IMR-90 (cell line): ENCODE data around the gene EPS8. TPM values are rescaled to one million over a fixed set of nuclear protein-coding genes. Genes with fewer than 3 reads are reported as not detected.

Source experiments
- ATAC-seq: fragments of 200-7000 bp; cut with Tn5 transposase; 2 replicates; pipeline ENCODE4 v1.9.1; 2020; ENCODE audit warnings: low read depth, mild to moderate bottlenecking, moderate library complexity
- BruUV-seq: library from RNA; stranded (reverse); fragments of 400-500 nt; replicated peaks from 2 replicates; lab custom pipeline; 2021; lab: Mats Ljungman, UMichigan
- CTCF ChIA-PET: fragments of 300-600 bp; formaldehyde crosslinking; extraction: SDS; loops from one replicate; lab custom pipeline; 2021; ENCODE audit warnings: antibody characterized with exemption; lab: Yijun Ruan, JAX
- POLR2A ChIA-PET: fragments of 300-600 bp; sonication (Branson Sonifier 250); formaldehyde crosslinking; loops from one replicate; lab custom pipeline; 2022; ENCODE audit warnings: antibody characterized with exemption; ENCODE audit not compliant: unreplicated experiment; lab: Charles Lee
- DNase-seq: peaks from one replicate; pipeline ENCODE4 v3.0.0; 2013
- H2AFZ ChIP-seq: replicated peaks from 2 replicates; pipeline ENCODE3; 2013; ENCODE audit warnings: low read length, mild to moderate bottlenecking; ENCODE audit not compliant: poor library complexity
- H2AK5ac ChIP-seq: 2 replicates; pipeline ENCODE4 v1.6.1; 2013; ENCODE audit warnings: low read depth, low read length, inconsistent platforms
- H2AK9ac ChIP-seq: replicated peaks from 2 replicates; pipeline ENCODE3; 2013; ENCODE audit warnings: mild to moderate bottlenecking, low read depth, low read length, moderate library complexity; ENCODE audit not compliant: poor library complexity
- H2BK120ac ChIP-seq: 2 replicates; pipeline ENCODE4 v1.6.1; 2013; ENCODE audit warnings: low read depth, low read length, inconsistent platforms
- H2BK15ac ChIP-seq: 3 replicates; pipeline ENCODE4 v1.6.1; 2013; ENCODE audit warnings: low read depth, low read length, inconsistent platforms
- H2BK20ac ChIP-seq: 2 replicates; pipeline ENCODE4 v1.6.1; 2013; ENCODE audit warnings: low read depth, mild to moderate bottlenecking, inconsistent platforms, low read length, moderate library complexity
- H2BK5ac ChIP-seq: 2 replicates; pipeline ENCODE4 v1.6.1; 2013; ENCODE audit warnings: mild to moderate bottlenecking, low read depth, low read length, inconsistent platforms; ENCODE audit not compliant: poor library complexity, severe bottlenecking
- H3K14ac ChIP-seq: replicated peaks from 2 replicates; pipeline ENCODE4 v1.6.1; 2013; ENCODE audit warnings: low read depth, low read length, inconsistent platforms
- H3K18ac ChIP-seq: 2 replicates; pipeline ENCODE4 v1.6.1; 2013; ENCODE audit warnings: low read depth, low read length, control low read depth
- H3K23ac ChIP-seq: 2 replicates; pipeline ENCODE4 v1.6.1; 2013; ENCODE audit warnings: low read depth, low read length, inconsistent platforms
- H3K27ac ChIP-seq: 2 replicates; pipeline ENCODE4 v1.5.1; 2013; ENCODE audit warnings: mild to moderate bottlenecking, control low read depth, low read length; ENCODE audit not compliant: insufficient read depth
- H3K27me3 ChIP-seq: 2 replicates; pipeline ENCODE4 v1.6.1; 2013; ENCODE audit warnings: low read length; ENCODE audit not compliant: control insufficient read depth, insufficient read depth
- H3K36me3 ChIP-seq: 2 replicates; pipeline ENCODE4 v1.6.1; 2013; ENCODE audit warnings: low read length, mixed read lengths; ENCODE audit not compliant: control insufficient read depth, insufficient read depth
- H3K4ac ChIP-seq: 2 replicates; pipeline ENCODE4 v1.6.1; 2013; ENCODE audit warnings: low read depth, low read length, inconsistent platforms
- H3K4me1 ChIP-seq: 2 replicates; pipeline ENCODE4 v1.6.1; 2013; ENCODE audit warnings: low read length, mixed read lengths; ENCODE audit not compliant: control insufficient read depth, insufficient read depth
- H3K4me2 ChIP-seq: 2 replicates; pipeline ENCODE4 v1.6.1; 2013; ENCODE audit warnings: low read depth, mild to moderate bottlenecking, control low read depth, low read length, moderate library complexity
- H3K4me3 ChIP-seq: 2 replicates; pipeline ENCODE4 v1.5.1; 2013; ENCODE audit warnings: low read depth, mild to moderate bottlenecking, control low read depth, low read length, moderate library complexity; ENCODE audit not compliant: insufficient read depth
- H3K56ac ChIP-seq: 2 replicates; pipeline ENCODE4 v1.6.1; 2013; ENCODE audit warnings: low read length, inconsistent platforms; ENCODE audit not compliant: insufficient read depth; ENCODE audit errors: extremely low read depth
- H3K79me1 ChIP-seq, 2 experiments: 2 replicates each; pipeline ENCODE4 v1.6.1; 2013; ENCODE audit warnings: low read length in 2 of 2, inconsistent platforms in 1 of 2, low read depth in 1 of 2
- H3K9ac ChIP-seq: 2 replicates; pipeline ENCODE4 v1.6.1; 2013; ENCODE audit warnings: low read depth, low read length, control low read depth
- H3K9me1 ChIP-seq: 2 replicates; pipeline ENCODE4 v1.6.1; 2013; ENCODE audit warnings: low read length, inconsistent platforms; ENCODE audit not compliant: insufficient read depth
- H3K9me3 ChIP-seq: 2 replicates; pipeline ENCODE4 v1.6.1; 2013; ENCODE audit warnings: low read length; ENCODE audit not compliant: control insufficient read depth, insufficient read depth
- H4K20me1 ChIP-seq: 2 replicates; pipeline ENCODE4 v1.6.1; 2013; ENCODE audit warnings: low read length, inconsistent platforms; ENCODE audit not compliant: insufficient read depth
- H4K5ac ChIP-seq: 2 replicates; pipeline ENCODE4 v1.6.1; 2013; ENCODE audit warnings: mild to moderate bottlenecking, low read depth, low read length, control low read depth
- H4K8ac ChIP-seq, 2 experiments: 2 replicates each; pipeline ENCODE4 v1.6.1; 2013; ENCODE audit warnings: low read depth in 2 of 2, low read length in 2 of 2, control low read depth in 1 of 2, inconsistent platforms in 1 of 2
- H4K91ac ChIP-seq: 2 replicates; pipeline ENCODE4 v1.6.1; 2013; ENCODE audit warnings: low read depth, low read length, inconsistent platforms; ENCODE audit not compliant: insufficient read depth
- BHLHE40 ChIP-seq: fragments of 150-350 bp; IDR thresholded peaks from 2 replicates; pipeline ENCODE4 v1.6.1; 2016; ENCODE audit warnings: mild to moderate bottlenecking, low read depth, low read length
- CEBPB ChIP-seq: IDR thresholded peaks from 2 replicates; pipeline ENCODE4 v1.6.1; 2012; ENCODE audit warnings: low read depth, low read length, improper control_type of control experiment
- CHD1 ChIP-seq: IDR thresholded peaks from 2 replicates; pipeline ENCODE4 v1.6.1; 2012; ENCODE audit warnings: low read depth, low read length, improper control_type of control experiment
- CTCF ChIP-seq: conservative IDR thresholded peaks from 2 replicates; pipeline ENCODE4 v1.5.1; 2012; ENCODE audit warnings: mild to moderate bottlenecking, low read depth, low read length, improper control_type of control experiment
- FOS ChIP-seq: fragments of 150-350 bp; IDR thresholded peaks from 2 replicates; pipeline ENCODE4 v1.6.1; 2016; ENCODE audit warnings: low read depth, low read length
- MAFK ChIP-seq: IDR thresholded peaks from 2 replicates; pipeline ENCODE4 v1.6.1; 2012; ENCODE audit warnings: low read depth, low read length, improper control_type of control experiment
- MAZ ChIP-seq: IDR thresholded peaks from 2 replicates; pipeline ENCODE4 v1.6.1; 2012; ENCODE audit warnings: low read depth, mild to moderate bottlenecking, low read length, improper control_type of control experiment, moderate library complexity, borderline replicate concordance
- MXI1 ChIP-seq: IDR thresholded peaks from 2 replicates; pipeline ENCODE4 v1.6.1; 2012; ENCODE audit warnings: low read depth, mild to moderate bottlenecking, low read length, moderate library complexity, borderline replicate concordance
- RAD21 ChIP-seq: IDR thresholded peaks from 2 replicates; pipeline ENCODE4 v1.6.1; 2012; ENCODE audit warnings: low read length, improper control_type of control experiment
- RCOR1 ChIP-seq: IDR thresholded peaks from 2 replicates; pipeline ENCODE4 v1.6.1; 2012; ENCODE audit warnings: mild to moderate bottlenecking, low read length, improper control_type of control experiment; ENCODE audit not compliant: insufficient replicate concordance
- RFX5 ChIP-seq: IDR thresholded peaks from 2 replicates; pipeline ENCODE4 v1.8.0; 2012; ENCODE audit warnings: low read depth, mild to moderate bottlenecking, low read length, moderate library complexity
- USF2 ChIP-seq: fragments of 150-350 bp; IDR thresholded peaks from 2 replicates; pipeline ENCODE4 v1.6.1; 2017; ENCODE audit warnings: mild to moderate bottlenecking, antibody characterized with exemption, low read length, low read depth
- WGBS, 2 experiments: methylation state at CpG; one replicate each; pipeline versions ENCODE4 v1.1.5 to v1.1.7; 2013; ENCODE audit warnings: missing lambda C conversion rate in 2 of 2; ENCODE audit not compliant: insufficient read length in 1 of 2; ENCODE audit errors: extremely low coverage in 2 of 2; 5-methylcytosine and 5-hydroxymethylcytosine counted together
- dilution Hi-C: fragments of 300-500 bp; cut with HindIII; formaldehyde crosslinking; loops from one replicate; pipeline ENCODE4 v1.14.3; 2018; ENCODE audit warnings: low sequenced_read_pairs; ENCODE audit not compliant: unreplicated experiment
- in situ Hi-C: fragments of 300-500 bp; cut with MboI; formaldehyde crosslinking; loops from 3 replicates; pipeline ENCODE4 v1.14.3; 2019; ENCODE audit warnings: low sequenced_read_pairs, inconsistent platforms, mixed read lengths
- intact Hi-C: fragments of 100-400 bp; cut with micrococcal nuclease; formaldehyde crosslinking; loops from 2 replicates; pipeline ENCODE4 v1.10.0; 2022
- polyA plus RNA-seq, 3 experiments: library from polyadenylated mRNA; depleted of rRNA; stranded (reverse); fragments of >200 nt; gene quantifications; 2 replicates each; pipeline ENCODE4 v1.2.3, GENCODE V29; 2012; ENCODE audit warnings: low replicate concordance in 1 of 3
- total RNA-seq: library from RNA; depleted of rRNA; stranded (reverse); fragments of >200 nt; gene quantifications from 2 replicates; pipeline ENCODE4 v1.2.3, GENCODE V29; 2012
- TF ChIP-seq, protein P1 (sequence below): fragments of 150-350 bp; IDR thresholded peaks from 2 replicates; pipeline ENCODE4 v1.6.1; 2016; ENCODE audit warnings: low read depth, mild to moderate bottlenecking, low read length, moderate library complexity, borderline replicate concordance

The EPS8 gene
- total and polyA plus RNA-seq, 2 of the 4 experiments (the other 2 are of a cell fraction) = 45.1 to 104 TPM

DNA sequence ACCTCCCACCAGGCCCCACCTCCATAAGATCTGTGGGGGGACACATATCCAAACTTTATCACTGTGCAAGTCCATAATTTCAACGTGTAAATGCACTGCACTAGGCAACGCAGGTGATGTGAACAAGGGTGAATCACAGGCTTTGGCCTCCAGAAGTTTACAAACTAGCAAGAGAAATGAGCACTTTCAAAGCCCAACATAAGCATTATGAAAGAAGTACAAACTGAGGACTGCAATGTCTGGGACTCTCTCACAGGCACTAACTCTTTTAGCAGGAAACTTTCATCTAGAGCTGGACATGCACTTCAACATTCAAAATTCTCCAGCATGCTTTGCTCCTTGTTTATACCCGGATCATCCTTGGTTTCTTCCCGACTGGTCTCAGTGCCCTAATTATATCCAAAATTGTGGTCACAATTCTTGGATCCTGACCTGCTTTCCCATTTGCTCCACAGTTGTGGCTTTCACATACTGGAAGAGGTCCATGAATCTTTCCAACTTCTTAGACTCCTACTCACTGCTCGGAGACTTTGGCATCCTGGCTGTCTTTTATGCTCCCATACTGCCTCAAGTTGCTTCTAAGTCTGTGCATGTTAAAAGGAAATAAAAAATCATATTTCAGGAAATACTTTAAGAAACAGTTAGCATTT, 48.1 kb upstream of the EPS8 start:
- ChIA-PET POLR2A (no interaction called here), CTCF (interaction anchor here (0.5 kb wide), 1 partner anchor 69 kb away, joined by 4 read pairs; no protein-coding TSS in a partner anchor)
- Histone ChIP-seq H3K27me3 (no peaks in the 10 kb centered on the region), H3K4ac (peak overlapping the region; percentile 26; the same call in 1 of the 2 replicates), H3K4me3 (no peak overlapping the region), H2AFZ (no peak overlapping the region), H2BK15ac (0 out of 3 replicates have a peak overlapping the region, but pooled peaks have one; percentile 17), H3K14ac (peak overlapping the region; percentile 71), H2BK20ac (peak overlapping the region; percentile 42; the same call in 1 of the 2 replicates), H4K5ac (no peak overlapping the region), H3K23ac (no peak overlapping the region), H2BK5ac (peak overlapping the region; percentile 47), H3K36me3 (no peaks in the 10 kb centered on the region), H3K4me2 (peak overlapping the region; percentile 63; the same call in 1 of the 2 replicates), H3K56ac (no peak overlapping the region), H4K20me1 (no peaks in the 10 kb centered on the region), H3K4me1 (peaks cover 11% of the 10 kb centered on the region), H2AK9ac (no peak overlapping the region), H2BK120ac (peak overlapping the region; percentile 20; the same call in 1 of the 2 replicates), H2AK5ac (no peak overlapping the region), H4K91ac (no peak overlapping the region), H3K79me1 (no peaks in the 10 kb centered on the region), H3K18ac (no peak overlapping the region), H3K27ac (no peak overlapping the region), H4K8ac (no peak overlapping the region), H3K9ac (no peak overlapping the region), H3K9me3 (no peaks in the 10 kb centered on the region), H3K9me1 (peaks cover 10% of the 10 kb centered on the region)
- dilution Hi-C loops = loop anchor here (25.0 kb wide), 1 partner anchor 225 kb away; no protein-coding TSS in a partner anchor
- WGBS, 2 experiments = 46% methylated on average over 4 of the region's 5 CpGs; no CpG with 5 or more reads in 1 of the 2 experiments
- in situ Hi-C loops = no loop called here
- TF ChIP-seq USF2 = no peak
- TF ChIP-seq BHLHE40 = no peak
- no peak for TF ChIP-seq FOS
- no peak for TF ChIP-seq MAFK
- no peak for TF ChIP-seq MAZ
- TF ChIP-seq MXI1 = no peak
- TF ChIP-seq CEBPB = no peak
- TF ChIP-seq RCOR1 = no peak
- TF ChIP-seq, protein P1, sequence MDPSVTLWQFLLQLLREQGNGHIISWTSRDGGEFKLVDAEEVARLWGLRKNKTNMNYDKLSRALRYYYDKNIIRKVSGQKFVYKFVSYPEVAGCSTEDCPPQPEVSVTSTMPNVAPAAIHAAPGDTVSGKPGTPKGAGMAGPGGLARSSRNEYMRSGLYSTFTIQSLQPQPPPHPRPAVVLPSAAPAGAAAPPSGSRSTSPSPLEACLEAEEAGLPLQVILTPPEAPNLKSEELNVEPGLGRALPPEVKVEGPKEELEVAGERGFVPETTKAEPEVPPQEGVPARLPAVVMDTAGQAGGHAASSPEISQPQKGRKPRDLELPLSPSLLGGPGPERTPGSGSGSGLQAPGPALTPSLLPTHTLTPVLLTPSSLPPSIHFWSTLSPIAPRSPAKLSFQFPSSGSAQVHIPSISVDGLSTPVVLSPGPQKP = no peak
- no peak for TF ChIP-seq RFX5
- TF ChIP-seq CHD1 = no peak
- TF ChIP-seq CTCF = no peak
- TF ChIP-seq RAD21 = no peak
- peak; percentile 46; the same call in 1 of the 2 replicates for ATAC-seq
- peak; percentile 66 for DNase-seq
- intact Hi-C loops = no loop called here
- no TSS peak for BruUV-seq
